GM19438 (cell line): ENCODE results near the gene PKDREJ.
A peak's percentile ranks its signal among the peaks of the same experiment; 100 is the strongest.

Source experiments
- ATAC-seq: cut with Tn5 transposase; IDR thresholded peaks from one replicate; pipeline ENCODE4 v1.9.1; 2021; ENCODE audit warnings: low read depth; ENCODE audit not compliant: unreplicated experiment

The PKDREJ gene

DNA sequence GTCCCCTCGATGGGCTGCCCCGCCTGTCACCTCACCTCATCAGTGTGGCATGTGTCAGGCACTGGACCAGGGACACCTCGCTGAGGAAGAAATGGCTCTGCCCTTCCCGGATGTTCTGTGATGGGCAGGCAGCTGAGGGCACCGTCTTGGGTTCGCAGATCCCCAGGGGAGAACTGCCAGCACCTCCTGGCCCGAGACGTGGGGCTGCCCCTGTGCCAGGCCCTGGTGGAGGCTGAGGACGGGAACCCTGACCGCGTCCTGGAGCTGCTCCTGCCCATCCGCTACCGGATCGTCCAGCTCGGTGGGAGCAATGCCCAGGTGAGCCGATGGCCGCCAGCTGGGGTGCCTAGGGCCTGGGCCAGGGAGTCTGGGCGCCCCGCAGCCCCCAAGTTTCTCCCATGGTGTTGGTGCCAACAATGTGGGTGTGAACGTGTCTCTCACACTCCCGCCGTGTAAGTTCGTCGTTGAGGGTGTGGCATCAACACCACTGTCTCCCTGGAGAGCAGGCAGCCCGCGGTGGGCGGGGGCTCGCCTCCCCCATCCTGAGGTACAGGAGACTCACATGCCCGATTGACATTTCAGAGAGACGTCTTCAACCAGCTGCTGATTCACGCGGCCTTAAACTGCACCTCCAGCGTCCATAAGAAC is 26.2 kb upstream of the PKDREJ start:
- ATAC-seq, result no peak

DNA sequence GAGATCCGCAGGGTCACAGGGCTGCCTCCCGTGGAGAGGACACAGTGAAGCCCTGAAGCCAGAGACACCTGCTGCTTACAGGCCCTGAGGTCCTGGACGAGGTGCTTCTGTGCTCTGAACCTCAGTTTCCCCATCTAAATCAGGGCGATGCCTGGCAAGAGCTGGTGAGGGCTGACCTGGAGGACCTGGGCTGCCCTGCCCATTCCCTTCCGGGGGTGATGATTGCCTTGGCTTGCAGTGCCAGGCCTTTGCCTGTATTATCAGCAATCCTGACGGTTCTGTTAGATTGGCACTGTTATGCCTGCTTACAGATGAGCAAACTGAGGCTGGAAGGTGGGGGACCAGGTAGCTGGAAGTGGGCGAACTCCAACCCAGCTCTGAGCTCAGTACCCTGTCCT is 25.7 kb upstream of the PKDREJ start:
- ATAC-seq, result no peak

DNA sequence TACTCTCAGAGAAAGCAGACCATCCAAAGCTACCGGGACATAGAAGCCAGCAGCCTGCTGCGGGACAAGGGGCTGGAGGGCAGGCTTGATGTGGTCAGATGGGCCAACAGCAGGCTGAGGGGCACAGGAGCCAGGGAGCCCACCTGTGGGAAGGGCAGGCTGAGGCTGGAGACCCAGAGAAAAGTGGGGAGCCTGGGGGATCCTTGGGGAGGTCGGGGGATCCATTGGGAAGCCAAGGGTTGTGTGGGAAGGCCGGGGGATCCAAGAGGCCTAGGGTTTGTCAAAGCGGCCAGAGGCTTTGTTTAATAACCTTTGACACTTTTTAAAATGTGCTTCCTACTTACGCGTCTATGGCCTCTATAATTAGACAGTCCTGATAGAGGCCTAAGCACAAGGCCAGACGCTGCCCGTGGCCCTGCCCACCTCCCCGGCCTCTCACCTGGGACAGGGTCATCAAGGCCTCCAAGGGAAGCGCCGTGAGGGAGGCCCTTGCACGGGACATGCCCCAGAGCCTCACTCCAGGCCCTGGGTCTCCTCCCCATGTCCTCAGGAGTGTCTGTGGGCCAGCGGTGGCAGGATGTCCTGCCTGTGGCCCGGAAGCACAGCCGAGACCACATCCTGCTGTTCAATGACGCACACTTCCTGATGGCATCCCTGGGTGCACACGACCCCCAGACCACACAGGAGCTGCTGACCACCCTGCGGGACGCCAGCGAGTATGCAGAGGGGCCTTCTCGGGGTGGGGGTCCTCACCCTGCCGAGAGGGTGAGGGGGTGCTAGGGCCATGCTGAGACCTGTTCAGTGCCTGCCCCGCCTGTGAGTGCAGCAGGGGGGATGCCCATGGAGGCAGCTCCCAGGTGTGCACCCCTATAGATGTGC is 25.0 kb upstream of the PKDREJ start:
- peak; percentile 73 for ATAC-seq

DNA sequence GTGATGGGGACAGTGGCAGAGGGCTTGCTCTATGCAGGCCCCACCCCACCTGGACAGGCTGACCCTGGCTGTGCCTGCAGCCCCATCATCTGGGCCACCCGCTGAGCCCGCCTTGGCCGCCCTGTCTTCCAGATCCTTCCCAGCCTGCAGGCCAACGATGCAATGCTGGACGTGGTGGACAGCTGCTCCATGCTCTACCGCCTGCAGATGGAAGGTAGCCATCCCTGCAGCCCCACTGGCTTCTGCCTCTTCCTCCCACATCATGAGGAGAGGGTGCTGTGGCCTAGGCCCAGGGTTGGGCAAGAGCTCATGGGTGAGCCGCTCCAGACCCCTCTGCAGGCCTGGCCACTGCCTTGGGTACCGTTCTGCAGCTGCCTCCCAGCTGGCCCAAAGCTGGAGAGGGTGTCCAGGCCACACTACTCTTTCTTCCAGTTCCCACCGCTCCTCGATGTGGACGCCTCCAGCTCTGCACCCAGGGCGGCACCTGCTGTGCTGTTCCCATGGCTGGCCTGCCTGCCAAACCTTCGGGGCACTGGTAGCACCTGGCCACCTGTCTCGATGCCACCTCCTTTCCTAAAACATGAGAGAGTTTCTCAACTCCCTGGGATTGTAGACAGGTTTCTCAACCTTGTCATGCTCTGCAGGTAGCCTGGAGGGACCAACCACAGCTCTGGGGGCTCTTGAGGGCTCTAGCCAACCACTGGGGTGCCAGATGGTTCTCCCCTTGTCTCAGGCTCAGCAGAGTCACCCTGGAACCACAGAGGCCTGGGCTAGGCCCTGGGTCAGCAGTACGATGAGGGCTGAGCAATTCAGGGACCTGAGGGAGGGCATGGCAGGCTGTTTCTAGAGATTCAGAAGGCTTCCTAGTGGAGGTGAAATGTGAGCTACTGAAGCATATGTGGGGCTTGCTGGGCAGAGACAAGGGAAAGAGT is 24.1 kb upstream of the PKDREJ start:
- no peak for ATAC-seq

DNA sequence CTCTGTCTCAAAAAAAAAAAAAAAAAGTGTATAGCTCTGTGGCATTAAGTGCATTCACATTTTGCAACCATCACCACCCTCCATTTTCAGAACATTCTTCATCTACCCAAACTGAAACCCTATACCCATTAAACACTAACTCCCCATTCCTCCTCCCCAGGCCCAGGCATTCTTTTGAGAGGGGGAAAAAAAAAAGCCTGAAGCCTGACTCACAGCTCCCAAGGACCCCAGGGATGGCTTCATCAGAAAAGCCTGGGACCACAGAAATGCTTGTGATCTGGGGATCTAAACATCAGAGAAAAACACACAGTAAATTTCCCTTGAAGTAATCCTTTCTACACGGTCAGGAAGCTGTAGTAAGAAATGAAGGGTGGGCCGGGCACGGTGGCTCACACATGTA is 22.9 kb upstream of the PKDREJ start:
- no peak for ATAC-seq

DNA sequence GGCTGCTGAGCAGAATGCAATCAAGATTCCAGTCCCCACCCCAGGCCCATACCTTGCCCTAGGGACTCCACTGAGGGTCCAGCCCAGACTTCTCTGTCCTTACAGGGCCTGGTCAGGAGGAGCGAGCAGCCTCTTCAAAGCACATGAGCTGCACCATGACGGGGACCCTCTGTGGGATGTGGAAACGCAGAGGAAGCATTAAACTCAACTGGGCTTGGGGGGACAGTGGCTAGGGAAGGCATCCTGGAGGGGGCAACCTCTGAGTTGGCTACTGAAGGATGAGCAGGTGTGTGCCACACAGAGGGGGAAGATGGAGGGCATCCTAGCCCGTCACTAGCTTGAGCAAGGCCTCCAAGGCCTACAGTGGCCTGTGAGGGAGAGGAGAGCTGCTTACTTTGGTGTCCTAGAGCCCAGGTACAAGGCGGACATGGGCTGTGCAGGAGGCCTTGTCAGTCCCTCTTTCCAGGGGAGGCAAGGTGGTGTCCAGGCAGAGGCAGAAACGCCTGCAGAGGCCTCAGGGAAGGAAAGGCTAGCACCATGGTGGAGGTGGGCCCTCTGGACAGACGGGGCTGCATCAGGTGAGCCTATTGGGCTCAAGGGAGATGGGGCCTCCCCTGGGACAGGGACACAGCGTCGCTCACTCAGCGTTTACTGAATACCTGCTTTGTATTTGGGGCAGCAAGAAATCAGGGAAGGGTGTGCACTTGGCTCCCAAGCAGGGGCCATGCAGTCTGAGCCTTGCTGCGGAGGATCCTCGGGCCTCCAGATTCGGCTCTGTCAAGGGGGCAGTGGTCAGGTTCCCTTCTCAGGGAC is 18.9 kb upstream of the PKDREJ start:
- no peak for ATAC-seq

DNA sequence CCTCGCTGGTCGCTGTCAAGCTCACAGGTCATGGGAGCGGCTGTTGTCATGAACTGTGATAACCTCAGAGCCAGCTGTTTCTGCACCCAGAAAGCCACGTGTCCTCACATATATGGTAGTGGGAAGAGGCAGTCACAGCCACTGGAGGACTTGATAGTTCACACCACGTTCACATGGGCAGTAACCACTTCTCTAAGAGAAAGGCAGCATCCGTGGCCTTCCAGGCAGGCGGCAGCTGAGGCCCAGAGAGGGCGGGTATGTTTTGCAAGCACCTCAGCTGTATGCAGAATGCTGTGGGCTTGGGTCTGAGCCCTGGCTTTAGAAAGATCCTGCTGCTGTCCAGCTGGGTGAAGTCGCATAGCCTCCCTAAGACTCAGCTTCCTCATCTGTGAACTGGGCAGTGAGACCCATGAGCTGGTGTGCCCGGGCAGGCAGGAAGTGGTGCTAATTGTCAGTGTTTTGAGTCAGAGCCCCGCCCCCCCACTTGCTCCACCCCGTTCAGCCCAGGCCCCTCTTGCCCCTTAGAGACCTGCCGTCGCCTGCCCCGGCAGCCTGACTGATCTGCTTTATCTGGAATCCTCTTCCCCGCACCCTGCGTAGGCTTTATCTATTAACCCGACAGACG is 18.0 kb upstream of the PKDREJ start:
- ATAC-seq, result no peak

DNA sequence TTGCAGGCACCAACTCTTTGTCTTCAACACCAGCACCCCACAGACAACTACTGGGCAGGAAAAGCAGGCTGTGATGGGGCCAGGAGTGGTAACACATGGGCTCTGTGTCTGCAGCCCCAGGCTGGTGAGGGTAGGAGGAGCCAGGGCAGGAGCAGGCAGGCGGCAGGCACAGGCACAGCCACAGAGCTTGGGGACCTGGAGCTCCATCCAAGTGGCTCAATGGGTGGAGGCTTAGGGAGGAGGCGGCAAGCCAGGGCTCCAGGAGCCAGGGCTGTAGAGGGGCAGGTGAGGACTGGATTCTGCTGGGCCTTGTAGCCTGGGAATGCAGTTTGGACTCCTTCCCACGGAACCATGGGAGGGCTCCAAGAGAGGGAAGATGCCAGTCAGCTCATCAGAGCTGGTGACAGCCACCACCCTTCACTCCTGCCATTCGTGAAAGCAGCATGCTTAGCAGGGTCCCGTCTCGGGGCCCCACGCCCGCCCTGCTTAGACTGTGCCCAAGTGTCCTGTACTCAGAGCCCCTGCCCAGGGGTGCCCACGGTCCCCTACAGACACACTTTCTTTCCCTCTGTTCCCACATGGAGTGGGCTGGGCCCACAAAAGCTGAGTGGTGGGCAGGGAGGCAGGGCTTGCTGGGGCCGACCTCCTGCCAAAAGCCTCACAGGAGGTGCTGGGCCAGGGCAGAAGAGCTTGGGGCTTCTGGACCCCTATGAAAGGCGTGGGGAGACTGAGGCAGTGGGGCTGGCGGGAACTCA is 17.1 kb upstream of the PKDREJ start:
- ATAC-seq, result no peak

DNA sequence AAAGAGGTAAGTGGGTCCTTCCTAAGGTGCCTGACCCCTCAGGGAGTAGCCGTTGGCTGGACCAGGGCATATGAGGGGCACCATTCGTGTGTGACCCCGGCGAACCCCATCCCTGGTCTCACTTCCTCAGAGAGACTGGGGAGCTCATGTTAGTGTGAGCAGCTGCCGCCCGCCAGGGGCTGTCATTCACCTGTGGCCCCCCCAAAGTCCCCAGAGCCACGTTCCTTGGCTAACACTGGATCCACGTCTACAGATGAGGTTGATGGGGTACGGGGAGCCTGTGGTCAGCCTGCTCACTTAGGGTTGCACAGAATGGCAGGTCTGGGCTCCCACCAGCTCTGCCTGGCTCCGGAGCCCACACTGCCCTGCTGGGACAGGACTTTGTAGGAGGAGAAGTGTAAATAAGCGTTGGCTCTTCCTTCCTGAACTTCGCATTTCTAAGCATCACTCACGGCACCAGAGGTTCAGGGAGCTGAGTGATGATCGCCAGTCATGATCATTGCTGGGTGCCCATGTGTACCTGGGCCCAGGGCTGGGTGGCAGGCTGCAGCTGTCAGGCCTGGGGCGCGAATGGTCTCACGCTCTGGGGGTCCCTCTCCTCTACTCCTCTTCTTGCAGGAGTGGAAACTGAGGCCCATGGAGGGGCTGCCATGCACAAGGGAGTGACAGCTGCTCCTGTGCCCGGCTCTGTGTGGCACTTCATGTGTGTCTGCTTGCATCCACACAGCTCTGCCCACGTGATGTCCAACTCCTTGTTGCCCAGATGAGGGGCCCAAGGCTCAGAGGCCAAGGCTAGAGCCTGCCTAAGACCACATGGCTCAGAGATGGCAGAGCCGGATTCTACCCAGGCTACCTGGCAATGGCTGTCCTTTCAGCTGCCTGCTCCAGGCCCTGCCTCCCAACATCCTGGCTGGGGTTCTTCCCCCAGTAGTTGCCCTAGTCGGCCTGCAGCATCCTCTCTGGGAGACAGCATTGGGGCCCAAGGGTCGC is 15.8 kb upstream of the PKDREJ start:
- ATAC-seq, result no peak

DNA sequence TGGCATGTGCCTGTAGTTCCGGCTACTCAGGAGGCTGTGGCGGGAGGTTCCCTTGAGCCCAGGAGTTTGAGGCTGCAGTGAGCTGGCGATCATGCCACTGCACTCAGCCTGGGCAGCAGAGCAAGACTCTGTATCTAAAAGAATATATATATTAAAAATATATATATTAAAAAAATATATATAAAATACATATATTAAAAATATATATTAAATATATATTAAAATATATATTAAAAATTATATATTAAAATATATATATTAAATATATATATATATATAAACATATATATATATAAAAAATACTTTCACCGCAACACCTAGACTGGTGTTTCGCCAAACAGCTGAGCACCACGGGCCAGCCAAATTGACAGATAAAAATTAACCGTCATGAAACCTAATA is 13.4 kb upstream of the PKDREJ start:
- ATAC-seq, result no peak

DNA sequence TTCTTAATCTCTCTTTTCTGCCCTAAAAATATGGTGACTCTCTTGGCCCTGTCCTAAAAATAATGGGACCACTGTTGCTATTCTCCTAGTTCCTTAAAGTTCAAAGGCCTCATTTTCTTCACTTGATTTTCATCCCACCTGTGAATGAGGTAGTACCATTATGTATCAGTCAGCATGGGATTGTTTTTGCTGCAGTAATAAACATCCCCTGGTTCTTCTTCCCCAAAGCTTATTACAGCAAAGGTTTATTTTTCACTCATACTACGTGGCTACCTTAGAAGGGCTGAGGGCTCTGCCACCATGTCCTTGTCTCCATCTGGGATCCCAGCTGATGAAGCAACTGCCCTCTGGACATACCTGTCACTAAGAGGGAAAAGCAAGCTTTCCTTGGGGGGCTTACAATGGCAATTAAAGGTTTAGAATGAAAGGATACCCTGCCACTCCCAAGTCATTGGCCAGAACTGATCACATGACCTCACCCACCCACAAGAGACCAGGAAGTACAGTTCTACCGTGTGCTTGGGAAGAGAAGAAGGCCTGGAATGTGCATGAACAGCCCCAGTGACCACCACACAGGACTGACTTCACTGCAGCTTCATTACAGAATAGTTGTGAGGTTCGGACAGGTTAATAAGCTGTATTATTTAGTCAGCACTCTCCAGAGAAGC is 12.4 kb upstream of the PKDREJ start:
- ATAC-seq, result no peak

DNA sequence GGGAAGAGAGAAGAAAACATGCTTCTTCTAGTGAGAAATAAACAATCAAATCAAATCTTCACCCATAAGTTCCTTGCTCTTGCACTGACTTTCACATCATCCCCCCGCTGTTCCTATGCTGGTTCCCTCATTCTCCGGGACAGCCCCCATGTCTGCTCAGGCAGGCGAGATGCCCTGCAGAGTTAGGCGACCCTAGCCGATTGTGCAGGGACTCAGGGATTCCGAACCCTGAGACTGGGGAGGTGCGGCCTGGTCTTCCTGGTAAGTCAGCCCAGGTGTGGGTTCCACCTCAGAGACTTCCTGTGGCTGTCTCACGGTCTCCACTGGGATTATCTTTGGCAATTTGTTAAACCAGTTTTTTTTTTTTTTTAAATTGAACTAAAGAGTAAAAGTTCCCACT is 11.2 kb upstream of the PKDREJ start:
- ATAC-seq, result no peak

DNA sequence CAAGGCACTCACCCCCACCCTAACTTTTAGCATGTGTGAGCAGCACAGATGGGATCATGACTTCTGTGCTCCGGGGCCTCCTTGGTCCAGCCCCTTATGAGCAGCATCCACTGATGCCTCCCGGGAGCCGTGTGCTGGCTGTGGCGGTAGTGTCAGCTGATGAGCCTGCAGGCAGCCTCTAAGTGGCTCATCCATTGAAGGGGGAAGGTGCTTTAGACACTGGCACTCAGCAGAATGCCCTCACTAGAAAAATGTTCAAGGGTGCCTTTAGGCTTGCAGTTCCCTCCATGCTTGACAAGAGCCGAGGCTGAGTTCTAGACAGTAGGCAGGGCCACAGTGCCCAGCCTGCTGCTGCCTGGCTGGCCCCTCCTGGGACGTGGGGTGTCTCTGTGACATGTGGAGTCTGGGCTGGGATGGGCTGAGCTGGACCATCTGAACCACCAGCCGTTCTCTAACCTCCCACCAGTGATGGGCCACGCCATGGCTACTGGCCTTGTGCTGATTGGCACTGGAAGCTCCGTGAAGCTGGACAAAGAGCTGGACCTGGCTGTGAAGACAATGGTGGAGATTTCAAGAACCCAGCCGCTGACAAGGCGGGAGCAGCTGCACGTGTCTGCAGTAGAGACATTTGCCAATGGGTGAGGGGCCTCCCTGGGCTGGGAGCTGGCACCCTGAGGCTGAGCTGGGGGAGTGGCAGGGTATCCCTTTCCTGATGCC is 10.4 kb upstream of the PKDREJ start:
- ATAC-seq, result no peak

DNA sequence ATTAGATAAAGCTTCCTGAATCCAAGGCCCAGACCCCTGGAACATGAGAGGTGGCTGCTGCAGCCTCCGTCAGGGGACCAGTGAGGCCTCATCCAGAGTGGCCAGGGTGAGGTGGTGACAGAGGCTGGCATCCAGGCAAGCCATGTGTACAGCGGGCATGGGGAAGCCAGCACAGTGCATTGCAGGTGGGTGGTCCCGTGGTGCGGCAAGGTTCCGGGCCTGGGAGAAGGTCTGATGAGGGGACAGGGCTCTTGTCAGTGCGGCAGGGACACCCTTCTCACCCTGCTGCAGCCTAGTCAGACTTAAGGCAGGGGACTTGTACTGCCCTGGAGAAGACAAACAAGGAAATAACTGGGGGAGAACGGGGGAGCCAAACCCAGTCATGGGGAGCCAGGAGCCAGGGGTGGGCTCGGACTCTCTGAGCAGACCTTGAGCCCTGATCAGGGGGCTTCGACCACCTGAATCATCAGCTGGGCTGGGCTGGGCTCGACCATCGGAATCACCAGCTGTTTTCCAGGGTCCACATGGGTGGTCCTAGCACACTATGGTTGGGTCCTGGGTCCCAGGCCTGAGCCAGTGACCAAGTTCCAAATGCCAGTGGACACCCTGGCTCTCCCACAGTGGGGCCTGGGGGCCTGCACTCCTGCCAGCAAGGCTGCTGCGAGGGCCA is 9.8 kb upstream of the PKDREJ start:
- no peak for ATAC-seq

DNA sequence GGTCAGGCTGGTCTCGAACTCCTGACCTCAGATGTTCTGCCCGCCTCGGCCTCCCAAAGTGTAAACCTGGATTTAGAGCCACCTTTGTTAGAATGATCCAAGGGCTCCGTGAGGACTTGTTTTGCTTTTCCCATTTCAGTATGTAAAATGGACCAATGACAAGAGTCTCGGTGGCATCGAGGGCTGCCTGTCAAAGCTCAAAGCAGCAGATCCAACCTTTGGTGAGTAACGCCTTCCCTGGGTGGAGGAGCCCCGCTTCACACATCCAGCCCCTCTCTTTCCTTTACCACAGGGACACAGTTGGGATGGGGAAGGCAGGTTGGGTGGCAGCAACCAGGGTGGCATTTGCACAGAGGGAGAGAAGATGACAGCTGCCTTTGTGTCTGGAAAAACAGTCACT is 9.1 kb upstream of the PKDREJ start:
- no peak for ATAC-seq

DNA sequence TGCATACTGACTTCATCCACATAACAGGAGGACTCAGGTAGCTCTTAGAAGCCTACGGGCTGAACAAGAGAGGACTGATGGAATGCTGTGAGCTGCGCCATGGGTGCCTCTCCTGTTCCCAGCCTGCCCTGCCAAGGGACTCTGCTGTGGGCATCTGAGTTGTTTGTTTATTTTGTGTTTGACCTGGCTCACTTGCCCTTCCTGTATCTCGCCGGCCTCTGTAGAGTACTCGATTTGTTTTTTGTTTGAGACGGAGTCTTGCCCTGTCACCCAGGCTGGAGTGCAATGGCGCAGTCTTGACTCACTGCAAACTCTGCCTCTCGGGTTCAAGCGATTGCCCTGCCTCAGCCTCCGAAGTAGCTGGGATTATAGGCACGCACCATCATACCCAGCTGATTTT is 6.4 kb upstream of the PKDREJ start:
- no peak for ATAC-seq
